PC-9 (cell line): Measurements from ENCODE around the gene CCNI2. TPM values are rescaled to one million over a fixed set of nuclear protein-coding genes. Genes with fewer than 3 reads are reported as not detected.

Experiments used
- BruUV-seq: library from RNA; stranded (reverse); fragments of 400-500 nt; replicated peaks from 2 replicates; lab custom pipeline; 2021; lab: Mats Ljungman, UMichigan
- CTCF ChIA-PET: fragments of 300-600 bp; sonication (Branson Sonifier 250); formaldehyde crosslinking; loops from one replicate; lab custom pipeline; 2022; ENCODE audit warnings: antibody characterized with exemption; lab: Charles Lee
- POLR2A ChIA-PET: fragments of 300-600 bp; sonication (Branson Sonifier 250); formaldehyde crosslinking; loops from one replicate; lab custom pipeline; 2022; ENCODE audit warnings: antibody characterized with exemption; ENCODE audit not compliant: unreplicated experiment; lab: Charles Lee
- DNase-seq, 2 experiments: peaks; one replicate each; pipeline versions ENCODE4 v3.0.0 to v3.0.0-alpha.2; 2015 to 2022; ENCODE audit warnings: mixed read lengths in 1 of 2
- H2AFZ ChIP-seq: fragments of 200-600 bp; sonication (generic); 2 replicates; pipeline ENCODE4 v1.8.1; 2017; ENCODE audit warnings: antibody characterized with exemption
- H3F3A ChIP-seq: fragments of 200-600 bp; sonication (generic); 2 replicates; pipeline ENCODE4 v1.8.1; 2017; ENCODE audit warnings: antibody characterized with exemption, mild to moderate bottlenecking, low read depth; ENCODE audit not compliant: insufficient read depth
- H3K27ac ChIP-seq: fragments of 200-600 bp; sonication (generic); 2 replicates; pipeline ENCODE4 v1.6.1; 2016; ENCODE audit warnings: mixed run types
- H3K27me3 ChIP-seq: fragments of 200-600 bp; sonication (generic); 2 replicates; pipeline ENCODE4 v1.6.1; 2016; ENCODE audit warnings: low read depth, mixed run types; ENCODE audit not compliant: insufficient read depth
- H3K36me3 ChIP-seq: fragments of 200-600 bp; sonication (generic); 2 replicates; pipeline ENCODE4 v1.6.1; 2016; ENCODE audit warnings: low read depth, mixed run types
- H3K4me1 ChIP-seq: fragments of 200-600 bp; sonication (generic); replicated peaks from 2 replicates; pipeline ENCODE4 v1.6.1; 2016; ENCODE audit warnings: mixed run types; ENCODE audit not compliant: insufficient read depth
- H3K4me2 ChIP-seq: fragments of 200-600 bp; sonication (generic); 2 replicates; pipeline ENCODE4 v1.6.1; 2017; ENCODE audit warnings: mixed run types
- H3K4me3 ChIP-seq: fragments of 200-600 bp; sonication (generic); 2 replicates; pipeline ENCODE4 v1.6.1; 2016; ENCODE audit warnings: mixed run types
- H3K79me2 ChIP-seq: fragments of 200-600 bp; sonication (generic); 2 replicates; pipeline ENCODE4 v1.6.1; 2017; ENCODE audit warnings: low read depth, mixed run types
- H3K9me2 ChIP-seq: fragments of 200-600 bp; sonication (generic); 2 replicates; pipeline ENCODE4 v1.8.1; 2017; ENCODE audit warnings: mild to moderate bottlenecking; ENCODE audit not compliant: insufficient read depth
- H3K9me3 ChIP-seq: fragments of 200-600 bp; sonication (generic); 2 replicates; pipeline ENCODE4 v1.8.1; 2016; ENCODE audit warnings: low read depth; ENCODE audit not compliant: insufficient read depth
- H4K20me1 ChIP-seq: fragments of 200-600 bp; sonication (generic); 2 replicates; pipeline ENCODE4 v1.8.1; 2017; ENCODE audit not compliant: insufficient read depth
- EZH2 ChIP-seq: fragments of 200-600 bp; sonication (generic); IDR thresholded peaks from 2 replicates; pipeline ENCODE4 v1.8.0; 2017; ENCODE audit warnings: antibody characterized with exemption, low read depth
- intact Hi-C: fragments of 100-400 bp; cut with micrococcal nuclease; formaldehyde crosslinking; loops from one replicate; pipeline ENCODE4 v1.10.0; 2022; ENCODE audit not compliant: unreplicated experiment
- total RNA-seq: library from RNA; stranded (reverse); gene quantifications from 2 replicates; pipeline ENCODE4 v1.2.3, GENCODE V29; 2021
- TF ChIP-seq, protein P1 (sequence below): fragments of 200-600 bp; sonication (generic); conservative IDR thresholded peaks from 2 replicates; pipeline ENCODE4 v1.6.1; 2017; ENCODE audit warnings: mixed run types, antibody characterized with exemption, mild to moderate bottlenecking, moderate library complexity

CCNI2 gene
- total RNA-seq, 1 experiment from 2014 or later: 1.2 TPM

DNA sequence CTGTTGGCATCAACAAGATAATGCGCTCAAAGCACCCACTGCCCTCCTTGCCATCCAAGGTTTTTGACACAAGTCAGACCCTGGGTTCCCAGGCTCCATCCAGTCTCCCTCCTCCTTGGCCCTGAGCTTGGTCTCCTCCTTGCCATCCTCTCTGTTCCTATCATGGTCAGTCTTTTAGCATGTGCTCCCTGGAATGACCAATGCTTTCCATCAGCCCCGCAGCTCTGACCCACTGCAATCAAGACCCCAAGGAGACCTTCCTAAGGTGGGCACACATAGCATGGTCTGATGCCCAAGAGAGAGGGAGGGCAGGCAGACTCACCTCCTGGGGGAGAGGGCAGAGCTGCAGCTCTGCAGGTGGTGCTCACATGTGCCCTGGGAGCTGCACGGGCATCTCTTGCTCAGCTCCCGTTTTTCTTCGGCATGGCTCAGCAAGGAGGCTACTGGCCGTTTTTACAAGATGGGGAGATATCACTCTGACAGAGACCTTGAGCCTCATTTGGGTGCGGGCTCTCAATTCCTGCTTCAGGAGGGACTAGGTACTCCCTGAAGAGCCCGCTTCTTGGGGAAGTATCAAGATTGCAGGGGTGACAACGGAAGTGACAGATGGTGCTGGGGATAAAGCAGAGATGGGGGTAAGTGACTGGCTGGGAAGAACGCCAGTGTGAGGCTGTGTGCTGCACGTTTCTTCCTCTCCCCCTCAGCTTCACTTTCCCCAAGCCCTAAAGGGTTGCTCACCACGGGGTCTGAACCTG, 26.6 kb downstream of the CCNI2 start:
- Histone ChIP-seq H3K27me3 (no peaks in the 10 kb centered on the region; the same call in 1 of the 2 replicates), H3K4me2 (no peak overlapping the region), H3K9me2 (no peaks in the 10 kb centered on the region), H3F3A (0 out of 2 replicates have a peak, but pooled peaks cover 4% of the 10 kb centered on the region), H3K79me2 (peaks cover 7% of the 10 kb centered on the region; the same call in 1 of the 2 replicates), H3K4me3 (no peak overlapping the region), H3K9me3 (no peaks in the 10 kb centered on the region), H3K36me3 (no peaks in the 10 kb centered on the region), H3K4me1 (peaks cover 15% of the 10 kb centered on the region), H3K27ac (no peak overlapping the region), H2AFZ (no peak overlapping the region), H4K20me1 (no peaks in the 10 kb centered on the region)
- no TSS peak for BruUV-seq
- no peak for DNase-seq
- TF ChIP-seq, protein P1, sequence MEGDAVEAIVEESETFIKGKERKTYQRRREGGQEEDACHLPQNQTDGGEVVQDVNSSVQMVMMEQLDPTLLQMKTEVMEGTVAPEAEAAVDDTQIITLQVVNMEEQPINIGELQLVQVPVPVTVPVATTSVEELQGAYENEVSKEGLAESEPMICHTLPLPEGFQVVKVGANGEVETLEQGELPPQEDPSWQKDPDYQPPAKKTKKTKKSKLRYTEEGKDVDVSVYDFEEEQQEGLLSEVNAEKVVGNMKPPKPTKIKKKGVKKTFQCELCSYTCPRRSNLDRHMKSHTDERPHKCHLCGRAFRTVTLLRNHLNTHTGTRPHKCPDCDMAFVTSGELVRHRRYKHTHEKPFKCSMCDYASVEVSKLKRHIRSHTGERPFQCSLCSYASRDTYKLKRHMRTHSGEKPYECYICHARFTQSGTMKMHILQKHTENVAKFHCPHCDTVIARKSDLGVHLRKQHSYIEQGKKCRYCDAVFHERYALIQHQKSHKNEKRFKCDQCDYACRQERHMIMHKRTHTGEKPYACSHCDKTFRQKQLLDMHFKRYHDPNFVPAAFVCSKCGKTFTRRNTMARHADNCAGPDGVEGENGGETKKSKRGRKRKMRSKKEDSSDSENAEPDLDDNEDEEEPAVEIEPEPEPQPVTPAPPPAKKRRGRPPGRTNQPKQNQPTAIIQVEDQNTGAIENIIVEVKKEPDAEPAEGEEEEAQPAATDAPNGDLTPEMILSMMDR: no peak
- no peak for TF ChIP-seq EZH2
- CTCF ChIA-PET: no interaction called here
- intact Hi-C loops: no loop called here
- POLR2A ChIA-PET: no interaction called here

DNA sequence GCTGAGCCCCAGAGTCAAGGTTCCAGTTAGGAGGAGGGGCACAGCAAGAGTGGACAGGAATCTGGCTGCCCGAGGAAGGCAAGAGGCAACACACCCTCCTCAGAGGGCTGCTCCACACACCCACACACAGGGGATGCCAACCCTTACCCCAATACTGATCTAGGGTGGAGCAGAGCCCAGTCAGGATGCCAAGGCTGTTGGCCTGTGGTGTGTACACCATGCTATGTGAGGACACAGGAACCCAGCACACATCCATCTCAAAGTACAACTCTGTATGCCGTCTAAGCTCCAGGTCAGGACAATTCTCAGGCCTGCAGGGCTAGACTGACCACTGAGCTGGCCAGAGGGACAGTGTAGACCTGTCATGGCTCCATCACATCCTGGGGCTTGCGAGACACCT, 27.2 kb downstream of the CCNI2 start:
- ChIA-PET CTCF (no interaction called here), POLR2A (no interaction called here)
- no peaks in the 10 kb centered on the region; the same call in 1 of the 2 replicates for H3K27me3 ChIP-seq
- BruUV-seq: no TSS peak
- no peak overlapping the region for H3K27ac ChIP-seq
- H3K4me2 ChIP-seq: no peak overlapping the region
- intact Hi-C loops: no loop called here
- no peak for DNase-seq
- no peak for TF ChIP-seq EZH2
- TF ChIP-seq, protein P1: no peak
- H3K9me2 ChIP-seq: no peaks in the 10 kb centered on the region
- H2AFZ ChIP-seq: no peak overlapping the region
- no peaks in the 10 kb centered on the region for H3K36me3 ChIP-seq
- peaks cover 7% of the 10 kb centered on the region; the same call in 1 of the 2 replicates for H3K79me2 ChIP-seq
- no peaks in the 10 kb centered on the region for H4K20me1 ChIP-seq
- H3K4me3 ChIP-seq: no peak overlapping the region
- 0 out of 2 replicates have a peak, but pooled peaks cover 5% of the 10 kb centered on the region for H3F3A ChIP-seq
- peaks cover 15% of the 10 kb centered on the region for H3K4me1 ChIP-seq
- H3K9me3 ChIP-seq: no peaks in the 10 kb centered on the region

DNA sequence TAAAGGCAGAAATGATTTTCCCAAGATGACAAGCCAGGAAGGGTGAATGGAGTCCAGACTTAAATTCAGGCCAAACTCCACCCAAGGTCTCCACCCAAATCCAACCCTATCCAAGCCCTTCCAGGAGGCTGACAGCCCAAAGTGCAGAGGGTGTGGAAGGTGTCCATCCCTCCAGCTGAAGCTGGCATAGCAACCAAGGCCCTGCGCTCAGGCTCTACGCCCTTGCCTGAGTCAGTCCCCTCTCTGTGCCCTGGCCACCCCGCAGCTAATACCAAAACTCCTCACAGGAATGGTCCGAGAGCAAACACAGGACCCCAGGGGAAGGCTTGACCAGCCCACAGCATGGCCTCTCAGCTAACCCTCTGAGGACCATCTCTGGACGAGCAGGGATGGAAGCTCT, 27.7 kb downstream of the CCNI2 start:
- H3K79me2 ChIP-seq: peaks cover 7% of the 10 kb centered on the region; the same call in 1 of the 2 replicates
- no peak overlapping the region for H3K4me3 ChIP-seq
- no TSS peak for BruUV-seq
- peaks cover 15% of the 10 kb centered on the region for H3K4me1 ChIP-seq
- H3K27me3 ChIP-seq: no peaks in the 10 kb centered on the region; the same call in 1 of the 2 replicates
- POLR2A ChIA-PET: no interaction called here
- H2AFZ ChIP-seq: no peak overlapping the region
- no peak overlapping the region for H3K27ac ChIP-seq
- no peaks in the 10 kb centered on the region for H3K36me3 ChIP-seq
- H3K9me2 ChIP-seq: no peaks in the 10 kb centered on the region
- intact Hi-C loops: no loop called here
- no peaks in the 10 kb centered on the region for H4K20me1 ChIP-seq
- H3F3A ChIP-seq: 0 out of 2 replicates have a peak, but pooled peaks cover 5% of the 10 kb centered on the region
- CTCF ChIA-PET: no interaction called here
- TF ChIP-seq EZH2: no peak
- TF ChIP-seq, protein P1: no peak
- H3K4me2 ChIP-seq: peak overlapping the region; percentile 81
- no peaks in the 10 kb centered on the region for H3K9me3 ChIP-seq
- no peak for DNase-seq
